GM23338 (cell line): Measurements from ENCODE around the gene MALRD1. TPM values are rescaled to one million over a fixed set of nuclear protein-coding genes. Genes with fewer than 3 reads are reported as not detected.

ENCODE experiments used
- ATAC-seq: fragments of 200-7000 bp; cut with Tn5 transposase; 3 replicates; pipeline ENCODE4 v1.9.1; 2020
- DNase-seq: peaks from one replicate; pipeline ENCODE4 v3.0.0-alpha.2; 2015; ENCODE audit warnings: low spot score
- H2AFZ ChIP-seq: fragments of 200-600 bp; sonication (generic); 2 replicates; pipeline ENCODE4 v1.8.0; 2016; ENCODE audit warnings: antibody characterized with exemption, mild to moderate bottlenecking, moderate library complexity
- H3F3A ChIP-seq: fragments of 200-600 bp; sonication (generic); replicated peaks from 2 replicates; pipeline ENCODE4 v1.8.0; 2017; ENCODE audit warnings: antibody characterized with exemption, mixed run types, low read depth
- H3K27ac ChIP-seq: fragments of 200-600 bp; sonication (generic); 2 replicates; pipeline ENCODE4 v1.6.1; 2016; ENCODE audit warnings: low read depth
- H3K27me3 ChIP-seq: fragments of 200-600 bp; sonication (generic); 2 replicates; pipeline ENCODE4 v1.8.0; 2016; ENCODE audit warnings: mild to moderate bottlenecking, mixed run types, moderate library complexity; ENCODE audit not compliant: insufficient read depth
- H3K36me3 ChIP-seq: fragments of 200-600 bp; sonication (generic); 2 replicates; pipeline ENCODE4 v1.8.0; 2016; ENCODE audit warnings: mild to moderate bottlenecking; ENCODE audit not compliant: insufficient read depth
- H3K4me1 ChIP-seq: fragments of 200-600 bp; sonication (generic); 2 replicates; pipeline ENCODE4 v1.8.0; 2016; ENCODE audit warnings: mild to moderate bottlenecking, moderate library complexity; ENCODE audit not compliant: insufficient read depth
- H3K4me2 ChIP-seq: fragments of 200-600 bp; sonication (generic); 2 replicates; pipeline ENCODE4 v1.7.1; 2017; ENCODE audit warnings: mixed run types
- H3K4me3 ChIP-seq: fragments of 200-600 bp; sonication (generic); 2 replicates; pipeline ENCODE4 v1.6.1; 2016; ENCODE audit warnings: mixed run types
- H3K79me2 ChIP-seq: fragments of 200-600 bp; sonication (generic); replicated peaks from 2 replicates; pipeline ENCODE4 v1.8.0; 2017; ENCODE audit warnings: mild to moderate bottlenecking; ENCODE audit not compliant: insufficient read depth
- H3K9me2 ChIP-seq: fragments of 200-600 bp; sonication (generic); 2 replicates; pipeline ENCODE4 v1.8.0; 2017; ENCODE audit not compliant: insufficient read depth
- H4K20me1 ChIP-seq: fragments of 200-600 bp; sonication (generic); replicated peaks from 2 replicates; pipeline ENCODE4 v1.8.0; 2017; ENCODE audit warnings: mild to moderate bottlenecking; ENCODE audit not compliant: insufficient read depth
- H3K27ac Mint-ChIP-seq: 2 replicates; pipeline ENCODE4 v1.8.0; 2020; ENCODE audit warnings: inconsistent platforms, mild to moderate bottlenecking, moderate library complexity, mixed read lengths
- H3K27me3 Mint-ChIP-seq: 3 replicates; pipeline ENCODE4 v1.8.0; 2022; ENCODE audit warnings: low read depth, mild to moderate bottlenecking, moderate library complexity, mixed read lengths, inconsistent platforms; ENCODE audit not compliant: insufficient read depth, poor library complexity
- H3K36me3 Mint-ChIP-seq: 3 replicates; pipeline ENCODE4 v1.8.0; 2021; ENCODE audit warnings: low read depth, mild to moderate bottlenecking, inconsistent platforms, moderate library complexity, mixed read lengths
- H3K4me1 Mint-ChIP-seq: 3 replicates; pipeline ENCODE4 v1.8.0; 2020; ENCODE audit warnings: mild to moderate bottlenecking, inconsistent platforms, mixed read lengths
- H3K4me3 Mint-ChIP-seq: 3 replicates; pipeline ENCODE4 v1.8.0; 2021; ENCODE audit warnings: moderate library complexity, mild to moderate bottlenecking, inconsistent platforms, mixed read lengths
- H3K9me3 Mint-ChIP-seq: 3 replicates; pipeline ENCODE4 v1.8.0; 2020; ENCODE audit warnings: moderate library complexity, mild to moderate bottlenecking, inconsistent platforms, mixed read lengths
- CREB1 ChIP-seq: fragments of 250-450 bp; sonication (Bioruptor Pico); IDR thresholded peaks from 2 replicates; pipeline ENCODE4 v1.5.0; 2020; ENCODE audit warnings: low read depth, mild to moderate bottlenecking, moderate library complexity
- CTCF ChIP-seq, 2 experiments: fragments of 200-600 bp in 1 of 2; sonication (generic) in 1 of 2; conservative IDR thresholded peaks; 2 replicates each; pipeline versions ENCODE4 v1.5.1 to v1.6.1; 2016 to 2017; ENCODE audit warnings: antibody characterized with exemption in 2 of 2, low read depth in 2 of 2, mild to moderate bottlenecking in 2 of 2, moderate library complexity in 1 of 2
- EZH2 ChIP-seq: fragments of 200-600 bp; sonication (generic); IDR thresholded peaks from one replicate; pipeline ENCODE4 v1.8.0; 2017; ENCODE audit warnings: antibody characterized with exemption, mild to moderate bottlenecking, low read depth; ENCODE audit not compliant: unreplicated experiment
- EZH2phosphoT487 ChIP-seq: fragments of 200-600 bp; sonication (generic); IDR thresholded peaks from one replicate; pipeline ENCODE4 v1.8.1; 2018; ENCODE audit warnings: antibody characterized with exemption; ENCODE audit not compliant: unreplicated experiment
- JUNB ChIP-seq: IDR thresholded peaks from one replicate; pipeline ENCODE4 v1.6.1; 2016; ENCODE audit warnings: antibody characterized with exemption; ENCODE audit not compliant: unreplicated experiment
- STAT1 ChIP-seq: IDR thresholded peaks from one replicate; pipeline ENCODE4 v1.6.1; 2016; ENCODE audit warnings: antibody characterized with exemption; ENCODE audit not compliant: unreplicated experiment
- polyA plus RNA-seq: library from polyadenylated mRNA; unstranded; fragments of >200 nt; fragmentation: Nextera tagmentation; extraction: Ambion mirVana; gene quantifications from 2 replicates; pipeline ENCODE4 v1.2.1, GENCODE V29; 2016
- total RNA-seq: library from RNA; depleted of rRNA; stranded (reverse); fragments of >200 nt; shearing (Covaris generic); gene quantifications from 2 replicates; pipeline ENCODE4 v1.2.3, GENCODE V29; 2014
- TF ChIP-seq, protein P1 (sequence below): fragments of 250-450 bp; sonication (Bioruptor Pico); IDR thresholded peaks from 2 replicates; pipeline ENCODE4 v1.5.0; 2020; ENCODE audit warnings: mild to moderate bottlenecking, moderate library complexity
- TF ChIP-seq, protein P2 (sequence below): IDR thresholded peaks from 2 replicates; pipeline ENCODE4 v1.6.1; 2016; ENCODE audit warnings: antibody characterized with exemption

MALRD1 gene
- total and polyA plus RNA-seq, 2 experiments from 2014 or later = 0.42 to 1.9 TPM

DNA sequence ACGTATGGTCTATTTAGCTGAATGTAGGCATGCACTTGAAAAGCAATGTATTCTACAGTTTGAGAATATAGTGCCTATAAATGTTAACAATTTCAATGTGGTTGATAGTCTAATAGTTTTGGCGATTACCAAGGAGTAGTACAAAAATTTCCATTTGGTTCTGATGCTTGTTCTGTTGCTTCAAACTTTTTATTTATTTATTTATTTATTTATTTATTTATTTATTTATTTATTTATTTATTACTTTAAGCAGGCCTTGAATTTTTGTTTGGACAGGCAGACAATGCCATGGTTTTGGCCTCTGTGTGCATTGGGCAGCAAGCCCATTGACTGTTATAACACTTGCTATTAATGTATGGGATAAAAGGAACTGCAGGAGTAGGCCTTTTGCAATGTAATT, 36.5 kb upstream of the MALRD1 start:
- DNase-seq (no peak), ATAC-seq (no peak)
- Histone ChIP-seq H2AFZ (no peak overlapping the region), H3K27ac (no peak overlapping the region), H3K9me2 (0 out of 2 replicates have a peak, but pooled peaks cover 2% of the 10 kb centered on the region), H3K4me1 (no peaks in the 10 kb centered on the region), H3K4me3 (no peak overlapping the region), H3K36me3 (no peaks in the 10 kb centered on the region), H3K79me2 (no peaks in the 10 kb centered on the region), H3K4me2 (no peak overlapping the region), H3K27me3 (no peaks in the 10 kb centered on the region), H4K20me1 (no peaks in the 10 kb centered on the region), H3F3A (no peaks in the 10 kb centered on the region)
- H3K27me3 Mint-ChIP-seq = no peaks in the 10 kb centered on the region
- H3K4me1 Mint-ChIP-seq = no peaks in the 10 kb centered on the region; the same call in 2 of the 3 replicates
- no peak for TF ChIP-seq EZH2phosphoT487
- TF ChIP-seq, protein P1, sequence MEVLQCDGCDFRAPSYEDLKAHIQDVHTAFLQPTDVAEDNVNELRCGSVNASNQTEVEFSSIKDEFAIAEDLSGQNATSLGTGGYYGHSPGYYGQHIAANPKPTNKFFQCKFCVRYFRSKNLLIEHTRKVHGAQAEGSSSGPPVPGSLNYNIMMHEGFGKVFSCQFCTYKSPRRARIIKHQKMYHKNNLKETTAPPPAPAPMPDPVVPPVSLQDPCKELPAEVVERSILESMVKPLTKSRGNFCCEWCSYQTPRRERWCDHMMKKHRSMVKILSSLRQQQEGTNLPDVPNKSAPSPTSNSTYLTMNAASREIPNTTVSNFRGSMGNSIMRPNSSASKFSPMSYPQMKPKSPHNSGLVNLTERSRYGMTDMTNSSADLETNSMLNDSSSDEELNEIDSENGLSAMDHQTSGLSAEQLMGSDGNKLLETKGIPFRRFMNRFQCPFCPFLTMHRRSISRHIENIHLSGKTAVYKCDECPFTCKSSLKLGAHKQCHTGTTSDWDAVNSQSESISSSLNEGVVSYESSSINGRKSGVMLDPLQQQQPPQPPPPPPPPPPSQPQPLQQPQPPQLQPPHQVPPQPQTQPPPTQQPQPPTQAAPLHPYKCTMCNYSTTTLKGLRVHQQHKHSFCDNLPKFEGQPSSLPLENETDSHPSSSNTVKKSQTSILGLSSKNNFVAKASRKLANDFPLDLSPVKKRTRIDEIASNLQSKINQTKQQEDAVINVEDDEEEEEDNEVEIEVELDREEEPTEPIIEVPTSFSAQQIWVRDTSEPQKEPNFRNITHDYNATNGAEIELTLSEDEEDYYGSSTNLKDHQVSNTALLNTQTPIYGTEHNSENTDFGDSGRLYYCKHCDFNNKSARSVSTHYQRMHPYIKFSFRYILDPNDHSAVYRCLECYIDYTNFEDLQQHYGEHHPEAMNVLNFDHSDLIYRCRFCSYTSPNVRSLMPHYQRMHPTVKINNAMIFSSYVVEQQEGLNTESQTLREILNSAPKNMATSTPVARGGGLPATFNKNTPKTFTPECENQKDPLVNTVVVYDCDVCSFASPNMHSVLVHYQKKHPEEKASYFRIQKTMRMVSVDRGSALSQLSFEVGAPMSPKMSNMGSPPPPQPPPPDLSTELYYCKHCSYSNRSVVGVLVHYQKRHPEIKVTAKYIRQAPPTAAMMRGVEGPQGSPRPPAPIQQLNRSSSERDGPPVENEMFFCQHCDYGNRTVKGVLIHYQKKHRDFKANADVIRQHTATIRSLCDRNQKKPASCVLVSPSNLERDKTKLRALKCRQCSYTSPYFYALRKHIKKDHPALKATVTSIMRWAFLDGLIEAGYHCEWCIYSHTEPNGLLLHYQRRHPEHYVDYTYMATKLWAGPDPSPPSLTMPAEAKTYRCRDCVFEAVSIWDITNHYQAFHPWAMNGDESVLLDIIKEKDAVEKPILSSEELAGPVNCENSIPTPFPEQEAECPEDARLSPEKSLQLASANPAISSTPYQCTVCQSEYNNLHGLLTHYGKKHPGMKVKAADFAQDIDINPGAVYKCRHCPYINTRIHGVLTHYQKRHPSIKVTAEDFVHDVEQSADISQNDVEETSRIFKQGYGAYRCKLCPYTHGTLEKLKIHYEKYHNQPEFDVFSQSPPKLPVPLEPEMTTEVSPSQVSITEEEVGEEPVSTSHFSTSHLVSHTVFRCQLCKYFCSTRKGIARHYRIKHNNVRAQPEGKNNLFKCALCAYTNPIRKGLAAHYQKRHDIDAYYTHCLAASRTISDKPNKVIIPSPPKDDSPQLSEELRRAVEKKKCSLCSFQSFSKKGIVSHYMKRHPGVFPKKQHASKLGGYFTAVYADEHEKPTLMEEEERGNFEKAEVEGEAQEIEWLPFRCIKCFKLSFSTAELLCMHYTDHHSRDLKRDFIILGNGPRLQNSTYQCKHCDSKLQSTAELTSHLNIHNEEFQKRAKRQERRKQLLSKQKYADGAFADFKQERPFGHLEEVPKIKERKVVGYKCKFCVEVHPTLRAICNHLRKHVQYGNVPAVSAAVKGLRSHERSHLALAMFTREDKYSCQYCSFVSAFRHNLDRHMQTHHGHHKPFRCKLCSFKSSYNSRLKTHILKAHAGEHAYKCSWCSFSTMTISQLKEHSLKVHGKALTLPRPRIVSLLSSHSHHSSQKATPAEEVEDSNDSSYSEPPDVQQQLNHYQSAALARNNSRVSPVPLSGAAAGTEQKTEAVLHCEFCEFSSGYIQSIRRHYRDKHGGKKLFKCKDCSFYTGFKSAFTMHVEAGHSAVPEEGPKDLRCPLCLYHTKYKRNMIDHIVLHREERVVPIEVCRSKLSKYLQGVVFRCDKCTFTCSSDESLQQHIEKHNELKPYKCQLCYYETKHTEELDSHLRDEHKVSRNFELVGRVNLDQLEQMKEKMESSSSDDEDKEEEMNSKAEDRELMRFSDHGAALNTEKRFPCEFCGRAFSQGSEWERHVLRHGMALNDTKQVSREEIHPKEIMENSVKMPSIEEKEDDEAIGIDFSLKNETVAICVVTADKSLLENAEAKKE = no peak
- no peak for TF ChIP-seq JUNB
- no peak for TF ChIP-seq CTCF (conservative IDR thresholded peaks at IDR 0.05; ENCODE audit: low read depth in 2 of 2)
- TF ChIP-seq, protein P2, sequence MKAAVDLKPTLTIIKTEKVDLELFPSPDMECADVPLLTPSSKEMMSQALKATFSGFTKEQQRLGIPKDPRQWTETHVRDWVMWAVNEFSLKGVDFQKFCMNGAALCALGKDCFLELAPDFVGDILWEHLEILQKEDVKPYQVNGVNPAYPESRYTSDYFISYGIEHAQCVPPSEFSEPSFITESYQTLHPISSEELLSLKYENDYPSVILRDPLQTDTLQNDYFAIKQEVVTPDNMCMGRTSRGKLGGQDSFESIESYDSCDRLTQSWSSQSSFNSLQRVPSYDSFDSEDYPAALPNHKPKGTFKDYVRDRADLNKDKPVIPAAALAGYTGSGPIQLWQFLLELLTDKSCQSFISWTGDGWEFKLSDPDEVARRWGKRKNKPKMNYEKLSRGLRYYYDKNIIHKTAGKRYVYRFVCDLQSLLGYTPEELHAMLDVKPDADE = no peak
- no peak for TF ChIP-seq CREB1 (CRISPR knock-in tag)
- no peak for TF ChIP-seq STAT1
- no peak for TF ChIP-seq EZH2
- no peaks in the 10 kb centered on the region for H3K36me3 Mint-ChIP-seq
- no peak overlapping the region for H3K27ac Mint-ChIP-seq
- H3K9me3 Mint-ChIP-seq = peaks cover 12% of the 10 kb centered on the region; the same call in 2 of the 3 replicates
- no peak overlapping the region for H3K4me3 Mint-ChIP-seq
